Uterus (tissue), 4 donors: Measurements from ENCODE around the gene CHMP4A. TPM values are rescaled to one million over a fixed set of nuclear protein-coding genes. Genes with fewer than 3 reads are reported as not detected.

Source experiments
- DNase-seq, 2 donors: peaks; one replicate each; pipeline ENCODE4 v3.0.0-alpha.2; 2019 to 2020
- H3K27ac ChIP-seq, 2 donors: fragments of 200-600 bp; sonication (generic); 1 replicate in 1 of 2; 2 replicates in 1 of 2; pipeline ENCODE4 v1.5.1; 2016 to 2018
- H3K27me3 ChIP-seq, 2 donors: fragments of 200-600 bp; sonication (generic); one replicate each; pipeline ENCODE4 v1.5.1; 2018 to 2019; ENCODE audit warnings: control low read depth in 1 of 2
- H3K36me3 ChIP-seq, 2 donors: fragments of 200-600 bp; sonication (generic); one replicate each; pipeline ENCODE4 v1.5.1; 2019; ENCODE audit warnings: control low read depth in 1 of 2
- H3K4me1 ChIP-seq, 2 donors: fragments of 200-600 bp; sonication (generic); one replicate each; pipeline ENCODE4 v1.5.1; 2018 to 2019; ENCODE audit warnings: control low read depth in 1 of 2
- H3K4me3 ChIP-seq, 2 donors: fragments of 200-600 bp; sonication (generic); 1 replicate in 1 of 2; 2 replicates in 1 of 2; pipeline ENCODE4 v1.5.1; 2018 to 2019; ENCODE audit warnings: mild to moderate bottlenecking in 1 of 2
- H3K9me3 ChIP-seq, 2 donors: fragments of 200-600 bp; sonication (generic); one replicate each; pipeline ENCODE4 v1.5.1; 2019; ENCODE audit warnings: control low read depth in 1 of 2
- POLR2A ChIP-seq, 2 donors: fragments of 450-650 bp; IDR thresholded peaks; one replicate each; pipeline ENCODE4 v1.6.1; 2016; ENCODE audit warnings: antibody characterized with exemption in 2 of 2, mild to moderate bottlenecking in 1 of 2, moderate library complexity in 1 of 2
- intact Hi-C: fragments of 100-400 bp; cut with DNase I; formaldehyde crosslinking; loops from one replicate; pipeline ENCODE4 v1.15.1; 2023; ENCODE audit warnings: low total_unique reads
- total RNA-seq, 4 donors: library from RNA; depleted of rRNA in 3 of 4; stranded (reverse); fragments of >200 nt in 3 of 4; gene quantifications; one replicate each; pipeline versions ENCODE4 v1.1.0 to v1.2.4, GENCODE V29; 2014 to 2023
- TF ChIP-seq, protein P1 (sequence below), 4 experiments: fragments of 200-600 bp in 2 of 4; fragments of 450-650 bp in 2 of 4; sonication (generic) in 2 of 4; IDR thresholded peaks; one replicate each; pipeline ENCODE4 v1.5.1; 2016 to 2019; ENCODE audit warnings: antibody characterized with exemption in 4 of 4, mild to moderate bottlenecking in 2 of 4, moderate library complexity in 1 of 4
- donor health status: DM: yes; HTN: yes; CAD: no.

CHMP4A gene
- total RNA-seq, 4 donors from 2014 or later, result 6.8 to 53.3 (median 33.9) TPM

DNA sequence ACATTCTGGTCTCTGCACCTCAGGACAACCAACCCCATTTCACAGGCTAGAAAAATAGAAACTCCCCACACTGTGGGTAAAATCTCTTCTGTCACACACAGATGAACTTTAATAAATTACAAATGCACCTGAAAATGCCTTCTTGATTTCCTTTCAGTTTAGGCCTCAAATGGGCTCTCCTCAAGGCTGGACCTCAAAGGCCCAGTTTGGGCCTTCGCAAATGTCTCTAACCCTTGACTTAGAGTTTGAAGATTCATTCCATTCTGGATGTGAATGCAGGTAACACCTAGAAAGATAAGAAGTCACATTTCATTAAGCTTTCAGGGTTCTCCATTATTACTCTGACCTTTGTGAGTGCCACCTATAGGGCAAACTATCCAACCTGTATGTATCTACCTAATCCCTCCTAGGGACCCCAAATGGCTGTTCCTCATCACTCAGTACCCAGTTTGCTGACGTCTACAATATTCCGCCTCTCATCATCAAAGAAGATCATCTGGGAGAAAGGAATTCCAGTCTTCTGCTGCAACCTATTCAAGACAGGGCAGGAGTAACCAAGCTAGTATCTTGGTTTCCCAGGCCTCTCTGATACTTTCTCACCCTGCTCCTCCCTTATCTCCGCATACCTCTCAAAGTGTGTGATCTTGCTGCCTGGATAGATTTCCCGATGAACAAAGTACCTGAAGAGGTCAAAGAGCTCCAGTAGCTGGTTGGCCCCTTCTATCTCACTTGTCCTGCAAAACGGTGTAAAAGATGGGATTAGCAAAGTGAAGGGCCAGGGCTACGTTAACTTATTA lies 776 bp upstream of the CHMP4A start:
- Histone ChIP-seq H3K27me3 (no peaks in the 10 kb centered on the region), H3K9me3 (no peaks in the 10 kb centered on the region), H3K4me1 (peaks cover 0 to 4% of the 10 kb centered on the region in 2 donors), H3K27ac (peak overlapping the region; percentile 93 to 97), H3K36me3 (no peaks in the 10 kb centered on the region), H3K4me3 (peak overlapping the region; percentile 72 to 79)
- intact Hi-C loops, result no loop called here
- no peak for DNase-seq
- TF ChIP-seq POLR2A (IDR thresholded peaks at IDR 0.05), result no peak
- TF ChIP-seq, protein P1, sequence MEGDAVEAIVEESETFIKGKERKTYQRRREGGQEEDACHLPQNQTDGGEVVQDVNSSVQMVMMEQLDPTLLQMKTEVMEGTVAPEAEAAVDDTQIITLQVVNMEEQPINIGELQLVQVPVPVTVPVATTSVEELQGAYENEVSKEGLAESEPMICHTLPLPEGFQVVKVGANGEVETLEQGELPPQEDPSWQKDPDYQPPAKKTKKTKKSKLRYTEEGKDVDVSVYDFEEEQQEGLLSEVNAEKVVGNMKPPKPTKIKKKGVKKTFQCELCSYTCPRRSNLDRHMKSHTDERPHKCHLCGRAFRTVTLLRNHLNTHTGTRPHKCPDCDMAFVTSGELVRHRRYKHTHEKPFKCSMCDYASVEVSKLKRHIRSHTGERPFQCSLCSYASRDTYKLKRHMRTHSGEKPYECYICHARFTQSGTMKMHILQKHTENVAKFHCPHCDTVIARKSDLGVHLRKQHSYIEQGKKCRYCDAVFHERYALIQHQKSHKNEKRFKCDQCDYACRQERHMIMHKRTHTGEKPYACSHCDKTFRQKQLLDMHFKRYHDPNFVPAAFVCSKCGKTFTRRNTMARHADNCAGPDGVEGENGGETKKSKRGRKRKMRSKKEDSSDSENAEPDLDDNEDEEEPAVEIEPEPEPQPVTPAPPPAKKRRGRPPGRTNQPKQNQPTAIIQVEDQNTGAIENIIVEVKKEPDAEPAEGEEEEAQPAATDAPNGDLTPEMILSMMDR (IDR thresholded peaks at IDR 0.05), result no peak

- TF ChIP-seq, protein P1 (IDR thresholded peaks at IDR 0.05), result no peak
- TF ChIP-seq POLR2A (IDR thresholded peaks at IDR 0.05), result no peak
- intact Hi-C loops, result no loop called here
- Histone ChIP-seq H3K36me3 (no peaks in the 10 kb centered on the region), H3K4me3 (no peak overlapping the region), H3K27me3 (no peaks in the 10 kb centered on the region), H3K27ac (no peak overlapping the region), H3K9me3 (no peaks in the 10 kb centered on the region), H3K4me1 (peaks cover 0 to 4% of the 10 kb centered on the region in 2 donors)
- DNase-seq, result no peak
Measured at GRCh38 chr14:24211311-24211710, 2.0 kb downstream of the CHMP4A start.

DNA sequence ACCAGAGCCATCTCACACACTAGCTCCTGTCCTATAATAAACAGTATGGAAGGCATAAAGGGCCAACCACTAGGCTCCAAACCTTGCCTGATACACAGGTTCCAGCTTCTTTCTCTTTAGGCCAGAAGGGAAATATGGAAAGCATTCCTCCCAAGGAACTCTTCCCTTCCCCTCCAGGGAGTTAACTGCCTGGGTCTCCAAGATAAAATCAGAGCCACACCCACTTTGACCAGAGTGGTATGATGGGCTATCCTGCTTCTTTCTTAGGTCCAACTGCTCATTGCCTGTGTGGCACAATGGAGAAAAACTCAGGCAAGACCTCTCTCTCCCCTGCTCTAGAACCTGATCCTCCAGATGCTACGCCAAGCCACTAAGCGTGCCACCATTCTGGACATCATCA lies 5.7 kb downstream of the CHMP4A start:
- H3K27me3 ChIP-seq, result no peaks in the 10 kb centered on the region
- intact Hi-C loops, result no loop called here
- no peaks in the 10 kb centered on the region for H3K36me3 ChIP-seq
- H3K4me1 ChIP-seq, result no peaks in the 10 kb centered on the region
- no peak overlapping the region for H3K27ac ChIP-seq
- H3K4me3 ChIP-seq, result no peak overlapping the region
- no peaks in the 10 kb centered on the region for H3K9me3 ChIP-seq
- TF ChIP-seq, protein P1 (IDR thresholded peaks at IDR 0.05), result no peak
- TF ChIP-seq POLR2A (IDR thresholded peaks at IDR 0.05), result no peak
- no peak for DNase-seq

- H3K4me1 ChIP-seq, result no peaks in the 10 kb centered on the region
- no peaks in the 10 kb centered on the region for H3K9me3 ChIP-seq
- intact Hi-C loops, result no loop called here
- no peak for DNase-seq
- no peak overlapping the region for H3K27ac ChIP-seq
- TF ChIP-seq, protein P1 (IDR thresholded peaks at IDR 0.05), result no peak
- no peak for TF ChIP-seq POLR2A (IDR thresholded peaks at IDR 0.05)
- no peak overlapping the region for H3K4me3 ChIP-seq
- no peaks in the 10 kb centered on the region for H3K27me3 ChIP-seq
- no peaks in the 10 kb centered on the region for H3K36me3 ChIP-seq
Measured at GRCh38 chr14:24207104-24207551, 6.2 kb downstream of the CHMP4A start.

GRCh38 chr14:24206260-24207103 lies 6.8 kb downstream of the CHMP4A start:
- Histone ChIP-seq H3K9me3 (no peaks in the 10 kb centered on the region), H3K36me3 (no peaks in the 10 kb centered on the region), H3K27ac (no peak overlapping the region), H3K27me3 (no peaks in the 10 kb centered on the region), H3K4me1 (no peaks in the 10 kb centered on the region), H3K4me3 (no peak overlapping the region)
- DNase-seq, result no peak
- TF ChIP-seq POLR2A (IDR thresholded peaks at IDR 0.05), result no peak
- TF ChIP-seq, protein P1 (IDR thresholded peaks at IDR 0.05), result no peak
- intact Hi-C loops, result no loop called here
